Activated CD4-positive, alpha-beta T cell treated with anti-CD3 and anti-CD28 coated beads, Interleukin-2, amount 50 U/mL, for 4 hours (primary cell): ENCODE results near the gene SCN3A.

Experiments used
- DNase-seq, 2 experiments: peaks; one replicate each; pipeline ENCODE4 v3.0.0-alpha.2; 2020

SCN3A gene

GRCh38 chr2:165185633-165186032, 18.2 kb downstream of the SCN3A start:
- DNase-seq, result no peak

GRCh38 chr2:165182029-165182428, 21.8 kb downstream of the SCN3A start:
- no peak for DNase-seq

- no peak for DNase-seq
Observed at GRCh38 chr2:165176780-165177179, 27.1 kb downstream of the SCN3A start.

GRCh38 chr2:165173215-165173614, 30.6 kb downstream of the SCN3A start:
- no peak for DNase-seq

GRCh38 chr2:165164201-165164600, 39.6 kb downstream of the SCN3A start:
- DNase-seq, result no peak

GRCh38 chr2:165163761-165164160, 40.1 kb downstream of the SCN3A start:
- no peak for DNase-seq

- DNase-seq, result no peak
Observed at GRCh38 chr2:165162466-165162865, 41.4 kb downstream of the SCN3A start.

- DNase-seq, result no peak
Observed at GRCh38 chr2:165161510-165161909, 42.3 kb downstream of the SCN3A start.

- DNase-seq, result no peak
Observed at GRCh38 chr2:165157160-165157559, 46.7 kb downstream of the SCN3A start.

- no peak for DNase-seq
Observed at GRCh38 chr2:165155152-165155551, 48.7 kb downstream of the SCN3A start.

- DNase-seq, result no peak
Observed at GRCh38 chr2:165149439-165149838, 54.4 kb downstream of the SCN3A start.

GRCh38 chr2:165147186-165148045, 56.4 kb downstream of the SCN3A start:
- no peak for DNase-seq

- DNase-seq, result no peak
Observed at GRCh38 chr2:165144315-165144714, 59.5 kb downstream of the SCN3A start.

GRCh38 chr2:165141601-165142354, 62.1 kb downstream of the SCN3A start:
- no peak for DNase-seq

- no peak for DNase-seq
Observed at GRCh38 chr2:165126244-165126643, 77.6 kb downstream of the SCN3A start.

- DNase-seq, result no peak
Observed at GRCh38 chr2:165122521-165122920, 81.3 kb downstream of the SCN3A start.

GRCh38 chr2:165120740-165121467, 82.9 kb downstream of the SCN3A start:
- DNase-seq, result no peak

- no peak for DNase-seq
Observed at GRCh38 chr2:165115258-165115657, 88.6 kb downstream of the SCN3A start.

GRCh38 chr2:165114346-165114939, 89.4 kb downstream of the SCN3A start:
- no peak for DNase-seq

GRCh38 chr2:165113414-165113813, 90.4 kb downstream of the SCN3A start:
- DNase-seq, result no peak

GRCh38 chr2:165112789-165113188, 91.1 kb downstream of the SCN3A start:
- no peak for DNase-seq

GRCh38 chr2:165112133-165112573, 91.7 kb downstream of the SCN3A start:
- no peak for DNase-seq

GRCh38 chr2:165110394-165110793, 93.5 kb downstream of the SCN3A start:
- no peak for DNase-seq
